Measurements from ENCODE around the gene FN3K. TPM values are rescaled to one million over a fixed set of nuclear protein-coding genes. Genes with fewer than 3 reads are reported as not detected.
A peak's percentile ranks its signal among the peaks of the same experiment; 100 is the strongest.
"Not testable (repeated sequence)": the region's sequence is repeated elsewhere in the genome, so short reads cannot be mapped to it uniquely, and the experiment has no call there.

FN3K gene
- total RNA-seq, 4 donors from 2014 or later, result 13.3 to 45.5 (median 18.7) TPM

GRCh38 chr17:82775001-82775823 lies 39.8 kb downstream of the FN3K start:
- TF ChIP-seq POLR2A (IDR thresholded peaks at IDR 0.05) (no peak), CTCF (IDR thresholded peaks at IDR 0.05) (peak; percentile 83 to 93 (median 86)), EP300 (IDR thresholded peaks at IDR 0.05) (no peak)
- peak; percentile 38 to 50 for DNase-seq (ENCODE audit: low spot score in 2 of 2)
- H3K4me3 ChIP-seq, result peak overlapping the region in 1 of 4 donors; percentile 21
- WGBS, 2 donors, result 39 to 41% methylated on average over 34 of the region's 34 CpGs
- no peaks in the 10 kb centered on the region for H3K9me3 ChIP-seq
- peaks cover 0 to 44% (median 0%) of the 10 kb centered on the region in 3 donors for H3K36me3 ChIP-seq
- H3K27ac ChIP-seq, result no peak overlapping the region
- peaks cover 0 to 8% (median 0%) of the 10 kb centered on the region in 4 donors for H3K4me1 ChIP-seq
- no peaks in the 10 kb centered on the region for H3K27me3 ChIP-seq

DNA sequence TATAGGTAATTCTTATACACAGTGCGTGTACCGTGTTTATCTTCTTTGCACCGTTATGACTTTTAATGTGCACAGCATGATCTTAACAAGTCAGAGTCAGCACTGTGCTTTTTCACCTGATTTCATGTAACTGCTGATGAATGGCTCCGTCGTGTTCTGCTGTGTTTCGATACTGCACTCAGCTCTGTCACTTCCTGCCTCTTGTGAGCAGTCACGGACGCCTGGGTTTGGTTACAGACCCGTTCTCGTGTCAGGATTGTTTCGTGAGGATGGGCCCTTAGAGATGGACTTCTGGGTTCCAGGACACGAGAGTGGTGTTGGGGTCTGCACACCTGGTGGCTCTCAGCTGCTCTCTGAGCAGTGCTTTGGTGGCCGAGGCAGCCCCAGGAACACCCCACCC lies 41.0 kb downstream of the FN3K start:
- 91 to 92% methylated on average over 13 of the region's 13 CpGs for WGBS, 2 donors
- no peak for DNase-seq (ENCODE audit: low spot score in 2 of 2)
- peaks cover 0 to 37% (median 0%) of the 10 kb centered on the region in 3 donors for H3K36me3 ChIP-seq
- H3K9me3 ChIP-seq, result no peaks in the 10 kb centered on the region
- no peaks in the 10 kb centered on the region for H3K27me3 ChIP-seq
- no peak overlapping the region for H3K27ac ChIP-seq
- TF ChIP-seq POLR2A (IDR thresholded peaks at IDR 0.05) (no peak), CTCF (IDR thresholded peaks at IDR 0.05) (no peak), EP300 (IDR thresholded peaks at IDR 0.05) (no peak)
- peaks cover 0 to 9% (median 0%) of the 10 kb centered on the region in 4 donors for H3K4me1 ChIP-seq
- H3K4me3 ChIP-seq, result no peak overlapping the region

GRCh38 chr17:82777778-82778375 lies 42.5 kb downstream of the FN3K start:
- H3K9me3 ChIP-seq; DNase-seq (ENCODE audit: low spot score in 2 of 2); H3K27me3 ChIP-seq; H3K4me3 ChIP-seq; H3K27ac ChIP-seq: not testable (repeated sequence)
- H3K36me3 ChIP-seq, result peaks cover 0 to 36% (median 8%) of the 10 kb centered on the region in 3 donors
- peak in 1 of 5 experiments; percentile 30 for TF ChIP-seq CTCF (IDR thresholded peaks at IDR 0.05)
- WGBS, 2 donors, result 66 to 79% methylated on average over 16 to 21 of the region's 21 CpGs
- peaks cover 0 to 12% (median 2%) of the 10 kb centered on the region in 4 donors for H3K4me1 ChIP-seq

GRCh38 chr17:82779541-82779940 lies 44.1 kb downstream of the FN3K start:
- Histone ChIP-seq H3K36me3 (peaks cover 0 to 44% (median 9%) of the 10 kb centered on the region in 3 donors), H3K27me3 (no peaks in the 10 kb centered on the region), H3K4me1 (peaks cover 0 to 11% (median 2%) of the 10 kb centered on the region in 4 donors), H3K27ac (no peak overlapping the region), H3K4me3 (no peak overlapping the region), H3K9me3 (no peaks in the 10 kb centered on the region)
- TF ChIP-seq EP300 (IDR thresholded peaks at IDR 0.05), result no peak
- no peak for TF ChIP-seq POLR2A (IDR thresholded peaks at IDR 0.05)
- TF ChIP-seq CTCF (IDR thresholded peaks at IDR 0.05), result no peak
- 93 to 96% methylated on average over 13 to 23 of the region's 23 CpGs for WGBS, 2 donors
- no peak for DNase-seq (ENCODE audit: low spot score in 2 of 2)

DNA sequence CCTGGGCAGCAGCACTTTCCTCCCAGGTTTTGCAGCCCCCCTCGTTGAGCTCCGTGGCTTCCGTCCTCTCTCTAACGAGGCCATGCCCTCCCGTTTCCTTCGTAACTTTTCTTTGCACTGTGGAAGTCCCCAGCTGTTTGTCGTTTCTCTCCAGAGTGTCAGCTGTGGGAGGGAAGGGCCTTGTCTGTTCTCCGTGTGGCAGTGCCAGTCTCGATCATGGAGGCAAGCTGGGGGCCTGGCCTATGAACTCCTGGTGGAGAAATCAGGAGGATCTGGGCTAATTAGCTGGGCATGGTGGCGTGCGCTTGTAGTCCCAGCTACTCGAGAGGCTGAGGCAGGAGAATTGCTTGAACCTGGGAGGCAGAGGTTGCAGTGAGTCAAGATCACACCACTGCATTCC lies 44.8 kb downstream of the FN3K start:
- peaks cover 0 to 48% (median 9%) of the 10 kb centered on the region in 3 donors for H3K36me3 ChIP-seq
- no peaks in the 10 kb centered on the region for H3K27me3 ChIP-seq
- H3K4me3 ChIP-seq, result no peak overlapping the region
- H3K4me1 ChIP-seq, result peaks cover 0 to 5% (median 2%) of the 10 kb centered on the region in 4 donors
- H3K27ac ChIP-seq, result peak overlapping the region in 1 of 4 donors; percentile 29
- whole genome bisulfite sequencing, 2 donors, result 77 to 84% methylated on average over 12 of the region's 12 CpGs
- no peaks in the 10 kb centered on the region for H3K9me3 ChIP-seq
- DNase-seq (ENCODE audit: low spot score in 2 of 2), result no peak
- TF ChIP-seq CTCF (IDR thresholded peaks at IDR 0.05) (no peak), EP300 (IDR thresholded peaks at IDR 0.05) (no peak), POLR2A (IDR thresholded peaks at IDR 0.05) (no peak)

Data from tibial nerve (tissue), 4 donors.